Measurements from ENCODE around the gene IGSF3.

The IGSF3 gene

DNA sequence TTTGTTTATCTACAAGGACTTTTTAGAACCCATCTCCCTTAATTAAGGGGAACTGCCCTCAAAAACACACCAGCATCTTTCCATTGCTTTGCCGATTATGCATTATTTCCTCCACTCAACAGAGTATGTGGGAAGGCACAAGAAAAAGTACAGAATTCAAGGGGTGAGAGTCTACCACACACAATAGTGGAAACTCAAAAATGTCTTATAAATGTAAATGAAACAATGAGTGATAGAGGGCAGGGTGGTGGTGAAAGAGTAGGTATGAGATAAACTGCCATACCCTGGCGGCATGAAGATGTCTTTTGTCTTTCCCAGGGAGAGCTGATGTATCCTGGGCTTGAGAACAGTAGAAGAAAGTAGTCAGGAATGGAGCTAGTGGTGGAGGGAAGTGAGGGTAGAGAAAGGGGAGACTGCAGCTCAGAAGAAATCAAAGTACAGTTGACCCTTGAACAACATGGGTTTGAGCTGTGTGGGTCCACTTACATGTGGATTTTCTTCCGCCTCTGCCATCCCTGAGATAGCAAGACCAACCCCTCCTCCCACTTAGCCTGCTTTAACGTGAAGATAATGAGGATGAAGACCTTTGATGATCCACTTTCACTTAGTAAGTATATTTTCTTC is 121.1 kb downstream of the IGSF3 start:
- DNase-seq, result no peak

DNA sequence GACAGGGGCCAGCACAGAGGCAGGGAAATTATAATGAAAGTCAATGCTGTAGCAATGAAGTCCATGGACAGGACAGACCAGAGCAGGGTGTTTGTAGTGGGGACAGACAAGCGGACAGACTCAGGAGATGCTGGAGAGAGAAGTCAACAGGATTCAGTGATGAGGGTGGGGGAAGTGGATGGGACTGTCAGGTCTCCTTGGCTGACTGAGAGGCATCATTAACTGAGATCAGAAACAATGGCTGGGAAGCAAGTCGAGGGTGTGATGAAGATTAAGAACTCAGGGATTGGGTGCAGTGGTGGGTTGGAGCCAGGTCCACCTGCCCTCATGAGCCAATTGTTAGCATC is 122.2 kb downstream of the IGSF3 start:
- no peak for DNase-seq

DNA sequence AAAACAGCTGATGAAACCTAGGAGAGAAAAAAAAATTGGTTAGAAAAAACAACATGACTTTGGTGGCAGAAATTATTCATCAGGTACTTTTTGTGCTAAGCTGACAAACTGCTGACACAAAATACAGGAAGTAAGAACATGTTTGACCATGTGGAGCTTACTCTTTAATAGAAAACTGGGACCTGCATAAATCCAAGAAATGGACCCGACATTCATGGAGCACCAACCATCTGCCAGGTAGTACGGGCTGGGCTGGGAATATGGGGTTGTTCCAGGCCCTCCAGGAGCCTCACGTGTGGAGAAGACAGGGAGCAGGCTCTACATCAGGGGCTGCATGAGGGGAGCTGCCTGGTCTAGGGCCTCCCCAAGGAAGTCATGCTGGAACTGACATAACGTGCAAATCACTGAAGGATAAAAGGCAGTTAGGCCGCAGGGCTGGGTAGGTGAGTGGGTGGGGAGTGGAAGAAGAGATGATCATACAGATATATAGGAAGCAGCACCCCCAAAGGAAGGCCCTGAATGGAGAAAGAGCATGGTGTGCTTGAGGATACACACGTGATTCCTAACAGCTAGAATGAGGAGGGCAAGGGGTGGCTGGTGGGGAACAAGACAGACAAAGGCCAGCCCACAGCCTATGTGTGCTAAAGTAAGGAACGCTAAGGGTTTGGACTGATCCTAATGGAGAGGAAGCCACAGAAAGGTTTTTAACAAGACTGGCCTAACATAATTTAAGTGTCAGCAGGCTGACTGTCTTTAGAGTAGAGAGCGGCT is 122.8 kb downstream of the IGSF3 start:
- no peak for DNase-seq

DNA sequence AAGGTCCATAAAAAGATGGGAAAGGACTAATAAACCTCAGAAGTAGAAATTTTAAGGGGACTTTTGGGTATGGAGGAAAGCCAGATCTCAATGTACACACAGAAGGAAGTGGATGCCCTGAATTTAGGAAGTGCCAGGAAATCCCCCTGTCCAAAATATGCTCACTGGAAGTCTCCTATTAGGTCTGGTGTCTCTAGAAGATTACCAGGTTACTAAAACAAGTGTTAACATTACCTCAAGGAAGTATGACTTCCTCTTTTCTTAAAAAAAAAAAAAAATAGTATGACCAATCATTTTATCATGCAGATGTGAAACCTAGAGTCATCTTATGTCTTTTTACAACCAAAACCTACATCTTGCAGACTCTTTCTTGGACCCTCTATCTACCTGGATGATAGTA is 127.4 kb downstream of the IGSF3 start:
- no peak for DNase-seq

DNA sequence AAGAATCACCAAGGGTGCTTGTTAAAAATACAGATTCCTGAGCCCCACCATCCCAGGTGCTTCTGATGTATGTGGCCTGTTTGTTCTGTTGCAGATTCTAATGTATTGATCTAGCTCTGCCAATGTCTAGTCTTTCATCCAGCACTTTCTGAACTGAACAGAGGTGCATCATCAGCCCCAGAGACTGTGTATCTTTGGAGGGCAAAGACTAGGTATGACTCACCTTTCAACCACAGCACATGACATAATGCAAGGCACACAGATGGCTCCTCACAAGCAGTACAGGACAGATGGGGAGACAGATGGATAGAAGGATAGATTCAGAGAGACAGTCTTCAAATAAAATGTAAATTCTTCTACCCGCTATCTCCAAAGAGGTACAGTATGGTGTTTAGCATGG is 129.0 kb downstream of the IGSF3 start:
- DNase-seq, result no peak

DNA sequence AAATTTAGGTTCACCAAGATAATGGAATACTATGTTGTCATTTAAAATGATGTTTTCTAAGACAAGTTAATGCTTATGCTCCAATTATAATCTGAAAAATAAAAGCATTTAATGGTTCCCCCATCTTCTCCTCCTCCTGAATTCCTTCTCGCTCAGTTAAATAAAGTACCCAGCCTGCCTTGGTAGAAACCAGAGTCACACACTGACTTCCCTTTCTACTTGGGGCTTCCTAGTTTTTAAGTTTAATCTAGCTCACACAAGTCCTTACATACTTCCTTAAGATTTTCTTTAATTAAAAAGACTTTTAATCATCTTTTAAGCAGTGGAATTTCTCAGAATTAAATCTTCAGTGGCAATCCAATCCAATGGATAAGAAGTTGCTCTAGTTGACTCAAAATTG is 129.6 kb downstream of the IGSF3 start:
- DNase-seq, result no peak

DNA sequence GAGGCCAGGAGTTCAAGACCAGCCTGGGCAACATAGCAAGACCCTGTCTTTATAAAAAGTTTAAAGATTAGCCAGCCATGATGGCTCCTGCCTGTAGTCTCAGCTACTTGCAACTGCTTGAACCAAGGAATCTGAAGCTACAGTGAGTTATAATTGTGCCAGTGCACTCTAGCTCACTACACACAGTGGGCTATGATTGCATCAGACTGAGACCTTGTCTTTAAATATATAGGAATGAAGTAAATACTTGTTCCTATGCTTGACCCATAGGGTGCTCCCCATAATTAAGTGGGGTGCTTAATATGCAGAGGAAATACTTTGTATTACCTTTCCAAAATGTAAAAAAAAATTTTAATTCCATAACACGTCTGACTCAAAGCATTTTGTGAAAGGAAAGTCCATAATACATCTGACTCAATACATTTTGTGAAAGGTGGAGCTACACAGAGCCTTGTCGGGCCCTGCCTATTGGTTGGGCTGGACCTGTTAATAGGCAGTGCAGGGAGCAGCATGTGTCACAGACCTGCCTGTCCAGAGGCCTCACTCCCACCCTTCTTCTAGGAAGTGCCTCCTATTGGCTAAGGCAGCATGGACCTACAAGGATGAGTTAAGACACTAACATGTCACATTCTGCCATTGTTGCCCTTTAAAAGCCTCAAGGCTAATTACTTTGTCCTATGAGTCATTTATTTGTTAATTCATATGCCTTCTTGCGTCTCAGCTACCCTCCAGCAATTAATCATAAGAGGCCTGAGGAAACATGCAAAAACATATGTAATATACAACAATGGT is 130.3 kb downstream of the IGSF3 start:
- DNase-seq, result no peak

DNA sequence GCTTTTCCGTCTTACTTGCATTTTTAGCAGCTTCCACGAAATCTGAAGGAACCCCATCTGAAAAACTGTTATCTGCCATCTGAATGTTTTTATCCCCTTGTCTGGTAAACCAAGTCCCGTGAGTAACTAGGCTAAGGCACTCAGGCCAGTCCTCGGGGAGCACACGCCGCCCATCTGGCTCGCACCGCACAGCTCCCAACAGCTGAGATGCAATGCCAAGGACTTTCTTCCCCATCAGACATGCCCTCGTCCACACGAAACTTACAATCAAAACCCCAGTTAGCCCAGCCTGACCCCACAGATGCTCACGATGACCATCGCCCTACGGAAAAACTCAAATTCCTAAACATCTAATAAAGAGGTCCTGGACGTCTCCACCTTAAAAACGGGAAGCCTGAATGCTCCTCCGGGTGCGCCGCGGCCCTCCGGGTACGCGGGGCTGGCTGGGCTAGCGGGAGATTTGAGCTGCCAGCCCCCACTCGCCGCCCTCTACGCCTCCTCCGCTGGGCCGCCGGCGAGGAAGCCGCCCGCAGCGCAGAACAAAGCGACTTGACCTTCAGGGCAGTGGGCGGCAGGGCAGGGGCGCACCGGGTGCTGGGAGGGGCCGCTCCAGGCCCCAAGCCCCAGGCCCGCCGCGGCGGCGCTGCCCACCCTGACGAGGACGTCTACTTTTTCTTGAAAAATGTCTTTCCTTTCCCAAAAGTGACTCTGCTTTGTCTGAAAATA is 133.4 kb downstream of the IGSF3 start:
- DNase-seq, result no peak

DNA sequence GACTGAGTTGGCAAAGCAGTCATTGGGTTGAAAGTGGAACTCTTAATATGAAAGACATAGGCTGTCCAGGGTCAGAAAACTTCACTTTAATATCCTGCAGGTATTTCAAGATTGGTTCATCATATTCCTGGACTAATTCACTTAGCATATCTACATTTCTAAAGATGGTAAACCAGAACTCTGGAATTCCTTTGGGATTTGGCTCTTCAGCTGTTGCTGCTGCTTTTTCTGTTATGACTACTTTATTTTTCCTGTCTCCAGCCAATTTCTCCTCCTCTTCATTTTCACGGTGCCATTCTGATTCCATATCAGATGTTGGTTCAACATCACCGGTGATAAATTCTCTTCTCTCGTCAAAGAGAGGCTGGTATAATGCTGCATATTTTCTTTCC is 134.1 kb downstream of the IGSF3 start:
- no peak for DNase-seq

DNA sequence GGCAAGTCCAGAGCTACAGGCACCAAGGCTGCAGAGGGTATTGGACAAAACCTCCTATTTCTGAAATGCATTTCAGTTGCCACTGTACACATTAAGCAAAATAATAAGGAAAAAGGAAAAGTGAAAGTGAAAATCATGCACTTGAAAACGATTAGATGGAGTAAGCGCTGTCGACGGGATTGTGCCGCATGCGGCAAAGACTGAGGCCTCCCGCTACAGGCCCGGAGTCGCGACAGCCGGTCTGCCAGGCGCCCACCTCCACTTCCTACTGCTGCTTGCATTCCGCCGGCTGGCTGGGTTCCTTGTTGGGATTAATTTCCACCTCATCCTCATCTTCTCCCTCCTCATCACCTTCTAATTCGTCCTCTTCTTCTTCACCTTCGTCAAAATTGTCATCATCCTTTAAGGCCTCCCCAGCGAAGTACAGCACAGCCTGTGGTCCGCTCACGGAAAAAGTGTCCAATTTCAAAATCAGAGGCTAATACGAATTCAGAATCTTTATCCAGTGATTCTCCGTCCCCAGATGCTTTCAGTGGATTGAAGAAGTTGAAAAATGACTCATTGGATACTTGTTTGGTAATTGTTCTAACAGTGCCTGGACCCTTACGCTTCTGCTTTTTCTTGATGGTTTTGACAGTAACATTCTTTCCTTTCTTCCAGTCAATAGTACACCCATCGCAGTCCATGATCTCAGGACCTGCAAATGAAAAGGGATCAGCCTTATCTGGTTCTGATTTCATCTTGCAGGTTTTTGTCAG is 134.7 kb downstream of the IGSF3 start:
- no peak for DNase-seq

DNA sequence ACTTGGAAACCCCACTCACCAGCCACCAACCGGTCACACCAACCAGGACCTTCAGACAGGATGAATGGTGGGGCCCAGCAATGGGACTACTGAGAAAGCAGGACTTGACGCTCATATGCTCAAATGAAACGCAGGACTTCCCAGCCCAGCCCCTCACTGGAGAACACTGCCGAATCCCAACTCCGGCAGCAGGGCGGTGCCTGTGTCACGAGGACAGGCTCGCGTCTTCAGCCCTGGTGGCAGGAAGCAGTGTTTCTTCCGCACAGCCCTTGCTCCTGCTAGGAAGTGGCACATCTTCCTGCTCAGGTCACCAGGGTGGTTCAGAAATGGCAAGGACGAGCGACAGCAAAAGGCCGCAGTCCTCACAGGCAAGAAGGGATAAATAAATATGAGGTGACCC is 135.6 kb downstream of the IGSF3 start:
- no peak for DNase-seq

DNA sequence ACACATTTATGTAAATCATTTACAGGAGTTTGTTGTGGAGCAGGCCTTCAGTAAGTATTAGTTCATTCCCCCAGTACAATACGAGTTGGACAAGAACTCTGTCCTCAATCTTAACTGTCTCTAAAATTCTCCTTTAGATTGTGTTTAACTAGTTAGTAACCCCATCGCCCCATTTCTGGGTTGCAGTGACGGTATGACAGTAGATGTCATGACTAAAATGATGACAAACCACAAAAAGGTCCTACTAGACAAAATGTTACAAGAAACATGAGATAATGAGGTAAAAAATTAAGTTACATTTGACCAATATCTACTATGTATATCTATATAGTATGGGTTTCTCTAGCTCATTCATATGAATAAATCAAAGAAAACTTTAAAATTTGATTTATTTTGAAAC is 137.9 kb downstream of the IGSF3 start:
- no peak for DNase-seq

DNA sequence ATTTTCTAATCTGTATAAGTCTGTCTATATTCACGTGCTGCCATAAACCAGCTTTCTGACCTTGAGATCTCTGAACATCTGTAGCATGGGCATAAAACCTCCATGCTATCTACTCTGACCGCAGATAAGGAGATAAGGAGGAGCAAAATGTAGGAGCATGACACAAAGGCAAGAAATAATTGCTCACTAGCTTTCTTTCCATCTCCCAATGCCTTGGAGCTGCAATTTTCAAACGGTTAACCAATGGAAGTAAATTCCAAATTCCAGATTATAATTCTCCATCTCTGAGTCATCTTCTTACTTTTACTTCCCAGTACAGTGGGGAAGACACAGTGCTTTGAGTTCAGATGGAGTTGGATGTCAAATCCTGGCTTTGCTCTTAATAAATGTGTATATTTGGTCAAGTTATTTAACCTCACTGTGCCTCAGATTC is 138.3 kb downstream of the IGSF3 start:
- no peak for DNase-seq

DNA sequence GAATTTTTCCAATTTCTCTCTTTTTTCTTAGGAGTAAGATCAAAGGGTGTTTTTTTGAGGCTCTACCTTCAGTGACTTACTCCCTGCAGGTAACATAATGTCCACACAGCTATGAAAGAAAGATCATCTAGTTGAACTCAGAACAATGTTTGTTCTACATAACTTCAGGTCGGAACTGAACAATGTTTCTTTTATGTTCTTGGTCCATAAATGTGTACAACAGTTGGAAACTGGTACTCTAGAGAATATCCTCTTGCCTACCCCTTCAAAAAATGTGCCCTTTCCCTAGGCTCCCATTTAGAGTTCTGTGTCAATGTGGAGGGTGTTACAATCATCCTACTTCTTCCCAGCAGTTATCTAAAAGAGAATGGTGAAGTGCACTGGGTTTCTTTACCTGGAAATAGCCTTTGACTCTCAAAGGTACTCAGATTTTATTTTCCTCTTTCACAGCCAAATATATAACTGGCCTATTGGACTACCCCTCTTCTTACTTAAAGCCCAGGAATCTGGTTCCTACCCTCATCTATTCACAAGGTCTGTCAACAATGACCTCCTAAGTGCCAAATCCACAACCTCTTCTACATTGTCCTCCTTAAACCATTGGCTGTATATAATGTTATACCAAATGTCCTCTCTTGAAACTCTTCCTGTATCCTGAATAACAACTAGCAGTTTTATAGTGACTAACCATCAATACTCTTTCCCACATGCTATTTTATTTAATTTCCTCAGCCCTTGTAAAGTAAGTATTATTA is 139.0 kb downstream of the IGSF3 start:
- DNase-seq, result no peak

DNA sequence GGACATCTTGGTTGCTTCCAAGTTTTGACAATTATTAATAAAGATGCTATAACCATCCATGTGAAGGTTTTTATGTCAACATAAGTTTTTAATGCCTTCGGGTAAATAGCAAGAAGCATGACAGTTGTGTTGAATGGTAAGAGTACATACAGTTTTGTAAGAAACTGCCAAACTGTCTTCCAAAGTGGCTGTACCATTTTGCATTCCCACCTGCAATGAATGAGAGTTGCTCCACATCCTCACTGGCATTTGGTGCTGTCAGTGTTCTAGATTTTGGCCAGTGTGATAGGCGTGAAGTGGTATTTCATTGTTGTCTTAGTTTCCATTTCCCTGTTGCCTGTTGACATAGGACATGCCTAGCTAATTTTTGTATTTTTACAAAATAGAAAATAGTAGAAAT is 142.1 kb downstream of the IGSF3 start:
- DNase-seq, result no peak
